ENCODE results near the gene SAP25.

DNA sequence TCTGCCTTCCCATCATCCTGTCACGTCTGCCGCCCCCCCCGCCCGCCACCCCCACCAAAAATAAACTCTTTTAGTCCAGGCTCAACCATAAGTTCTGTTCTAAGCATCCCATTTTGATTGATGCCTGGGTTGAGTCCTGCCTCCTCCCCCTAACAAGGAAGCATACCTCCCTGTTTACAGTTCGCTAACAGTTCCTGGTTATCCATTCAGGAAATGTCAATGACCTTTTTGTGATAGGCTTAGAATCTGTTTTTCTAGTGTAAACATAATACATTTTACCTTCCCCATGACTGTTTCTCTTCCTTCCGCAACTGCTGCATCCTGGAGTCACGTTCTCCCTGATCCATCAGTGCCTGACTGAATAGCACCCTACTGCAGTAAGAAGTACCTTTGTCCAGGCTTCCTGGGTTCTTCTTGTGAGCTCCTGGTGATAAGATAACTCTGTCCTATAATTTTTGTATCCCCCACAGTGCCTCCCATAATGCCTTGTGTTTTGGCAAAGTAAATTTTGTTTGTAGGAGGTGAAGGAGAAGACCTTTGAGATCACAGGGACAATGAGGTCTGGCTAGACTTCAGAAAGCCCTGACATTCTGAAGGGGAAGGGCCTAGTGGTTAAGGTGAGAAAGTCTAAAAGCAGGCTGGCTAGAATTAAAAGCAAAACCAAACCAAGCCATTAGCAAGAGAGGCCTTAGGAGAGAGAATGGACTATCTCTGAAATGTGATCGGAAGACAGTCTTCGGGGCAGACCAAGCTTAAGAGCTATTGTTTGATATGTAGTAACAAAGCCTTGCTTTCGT lies 27.4 kb downstream of the SAP25 start:
- TF ChIP-seq SRF (IDR thresholded peaks at IDR 0.05; ENCODE audit: low read depth) (no peak), EZH2phosphoT487 (IDR thresholded peaks at IDR 0.05; ENCODE audit: borderline replicate concordance) (no peak), POLR2A (IDR thresholded peaks at IDR 0.05; ENCODE audit: borderline replicate concordance, extremely low read depth, insufficient read depth, insufficient read length) (no peak), EGR1 (IDR thresholded peaks at IDR 0.05; ENCODE audit: low read depth) (no peak), EZH2 (IDR thresholded peaks at IDR 0.05) (no peak), SP1 (IDR thresholded peaks at IDR 0.05; ENCODE audit: low read depth) (no peak), CBX3 (IDR thresholded peaks at IDR 0.05; ENCODE audit: low read depth) (no peak), CEBPB (IDR thresholded peaks at IDR 0.05; ENCODE audit: low read depth) (no peak), POLR2AphosphoS5 (IDR thresholded peaks at IDR 0.05; ENCODE audit: low read depth, low read length) (no peak), TCF7L2 (IDR thresholded peaks at IDR 0.05; ENCODE audit: borderline replicate concordance, extremely low read depth, insufficient read depth, insufficient read length) (no peak), ZNF274 (IDR thresholded peaks at IDR 0.05; ENCODE audit: low read depth, low read length) (no peak), RAD21 (IDR thresholded peaks at IDR 0.05; ENCODE audit: low read depth) (no peak), JUND (IDR thresholded peaks at IDR 0.05) (no peak)
- TF ChIP-seq, protein P1, sequence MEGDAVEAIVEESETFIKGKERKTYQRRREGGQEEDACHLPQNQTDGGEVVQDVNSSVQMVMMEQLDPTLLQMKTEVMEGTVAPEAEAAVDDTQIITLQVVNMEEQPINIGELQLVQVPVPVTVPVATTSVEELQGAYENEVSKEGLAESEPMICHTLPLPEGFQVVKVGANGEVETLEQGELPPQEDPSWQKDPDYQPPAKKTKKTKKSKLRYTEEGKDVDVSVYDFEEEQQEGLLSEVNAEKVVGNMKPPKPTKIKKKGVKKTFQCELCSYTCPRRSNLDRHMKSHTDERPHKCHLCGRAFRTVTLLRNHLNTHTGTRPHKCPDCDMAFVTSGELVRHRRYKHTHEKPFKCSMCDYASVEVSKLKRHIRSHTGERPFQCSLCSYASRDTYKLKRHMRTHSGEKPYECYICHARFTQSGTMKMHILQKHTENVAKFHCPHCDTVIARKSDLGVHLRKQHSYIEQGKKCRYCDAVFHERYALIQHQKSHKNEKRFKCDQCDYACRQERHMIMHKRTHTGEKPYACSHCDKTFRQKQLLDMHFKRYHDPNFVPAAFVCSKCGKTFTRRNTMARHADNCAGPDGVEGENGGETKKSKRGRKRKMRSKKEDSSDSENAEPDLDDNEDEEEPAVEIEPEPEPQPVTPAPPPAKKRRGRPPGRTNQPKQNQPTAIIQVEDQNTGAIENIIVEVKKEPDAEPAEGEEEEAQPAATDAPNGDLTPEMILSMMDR (IDR thresholded peaks at IDR 0.05 in 2 of 3, conservative IDR thresholded peaks at IDR 0.05 in 1 of 3; ENCODE audit: borderline replicate concordance in 1 of 3, insufficient read depth in 1 of 3, low read depth in 2 of 3, low read length in 2 of 3) = no peak

Measured in HCT116 (cell line).